ENCODE measurements around the gene CDK12.
"Not testable (repeated sequence)": the region's sequence is repeated elsewhere in the genome, so short reads cannot be mapped to it uniquely, and the experiment has no call there.

Gene CDK12

GRCh38 chr17:39487490-39487889 lies 26.2 kb downstream of the CDK12 start:
- H3K4me3 ChIP-seq (ENCODE audit: low read depth, low read length); DNase-seq (ENCODE audit: low read depth): not testable (repeated sequence)

GRCh38 chr17:39487946-39488345 lies 26.7 kb downstream of the CDK12 start:
- DNase-seq (ENCODE audit: low read depth) = no peak
- no peak overlapping the region for H3K4me3 ChIP-seq (ENCODE audit: low read depth, low read length)

GRCh38 chr17:39496921-39497320 lies 35.6 kb downstream of the CDK12 start:
- not testable (repeated sequence) for H3K4me3 ChIP-seq (ENCODE audit: low read depth, low read length); DNase-seq (ENCODE audit: low read depth)

- H3K4me3 ChIP-seq (ENCODE audit: low read depth, low read length) = no peak overlapping the region
- no peak for DNase-seq (ENCODE audit: low read depth)
Measured at GRCh38 chr17:39507511-39507910, 46.2 kb downstream of the CDK12 start.

GRCh38 chr17:39508987-39509386 lies 47.7 kb downstream of the CDK12 start:
- DNase-seq (ENCODE audit: low read depth) = no peak
- no peak overlapping the region for H3K4me3 ChIP-seq (ENCODE audit: low read depth, low read length)

GRCh38 chr17:39513309-39513708 lies 52.0 kb downstream of the CDK12 start:
- DNase-seq (ENCODE audit: low read depth) = no peak
- H3K4me3 ChIP-seq (ENCODE audit: low read depth, low read length) = no peak overlapping the region

GRCh38 chr17:39513915-39514314 lies 52.6 kb downstream of the CDK12 start:
- H3K4me3 ChIP-seq (ENCODE audit: low read depth, low read length) = no peak overlapping the region

GRCh38 chr17:39517224-39517623 lies 55.9 kb downstream of the CDK12 start:
- H3K4me3 ChIP-seq (ENCODE audit: low read depth, low read length) = no peak overlapping the region
- DNase-seq (ENCODE audit: low read depth) = no peak

More at GRCh38 chr17:39513915-39514314, 52.6 kb downstream of the CDK12 start:
- no peak for DNase-seq (ENCODE audit: low read depth)

- no peak overlapping the region for H3K4me3 ChIP-seq (ENCODE audit: low read depth, low read length)
- no peak for DNase-seq (ENCODE audit: low read depth)
Measured at GRCh38 chr17:39525801-39526506, 64.7 kb downstream of the CDK12 start.

GRCh38 chr17:39527220-39527813 lies 66.0 kb downstream of the CDK12 start:
- no peak for DNase-seq (ENCODE audit: low read depth)
- no peak overlapping the region for H3K4me3 ChIP-seq (ENCODE audit: low read depth, low read length)

- DNase-seq (ENCODE audit: low read depth) = no peak
- H3K4me3 ChIP-seq (ENCODE audit: low read depth, low read length) = no peak overlapping the region
Measured at GRCh38 chr17:39529455-39529854, 68.2 kb downstream of the CDK12 start.

- DNase-seq (ENCODE audit: low read depth) = no peak
- H3K4me3 ChIP-seq (ENCODE audit: low read depth, low read length) = no peak overlapping the region
Measured at GRCh38 chr17:39530513-39530912, 69.2 kb downstream of the CDK12 start.

- DNase-seq (ENCODE audit: low read depth) = no peak
- H3K4me3 ChIP-seq (ENCODE audit: low read depth, low read length) = no peak overlapping the region
Measured at GRCh38 chr17:39531252-39531651, 70.0 kb downstream of the CDK12 start.

GRCh38 chr17:39533891-39534290 lies 72.6 kb downstream of the CDK12 start:
- H3K4me3 ChIP-seq (ENCODE audit: low read depth, low read length) = no peak overlapping the region
- DNase-seq (ENCODE audit: low read depth) = no peak

GRCh38 chr17:39534768-39535405 lies 73.6 kb downstream of the CDK12 start:
- DNase-seq (ENCODE audit: low read depth) = no peak
- H3K4me3 ChIP-seq (ENCODE audit: low read depth, low read length) = no peak overlapping the region

GRCh38 chr17:39536468-39536867 lies 75.2 kb downstream of the CDK12 start:
- DNase-seq (ENCODE audit: low read depth) = no peak
- no peak overlapping the region for H3K4me3 ChIP-seq (ENCODE audit: low read depth, low read length)

GRCh38 chr17:39537364-39537763 lies 76.1 kb downstream of the CDK12 start:
- not testable (repeated sequence) for DNase-seq (ENCODE audit: low read depth); H3K4me3 ChIP-seq (ENCODE audit: low read depth, low read length)

- no peak overlapping the region for H3K4me3 ChIP-seq (ENCODE audit: low read depth, low read length)
- DNase-seq (ENCODE audit: low read depth) = no peak
Measured at GRCh38 chr17:39538866-39539265, 77.6 kb downstream of the CDK12 start.

GRCh38 chr17:39540611-39541010 lies 79.3 kb downstream of the CDK12 start:
- H3K4me3 ChIP-seq (ENCODE audit: low read depth, low read length) = no peak overlapping the region
- DNase-seq (ENCODE audit: low read depth) = no peak

- H3K4me3 ChIP-seq (ENCODE audit: low read depth, low read length) = no peak overlapping the region
- no peak for DNase-seq (ENCODE audit: low read depth)
Measured at GRCh38 chr17:39541652-39542051, 80.4 kb downstream of the CDK12 start.

- H3K4me3 ChIP-seq (ENCODE audit: low read depth, low read length) = no peak overlapping the region
- no peak for DNase-seq (ENCODE audit: low read depth)
Measured at GRCh38 chr17:39543176-39543575, 81.9 kb downstream of the CDK12 start.
